ENCODE results near the gene ZNF503.
A peak's percentile ranks its signal among the peaks of the same experiment; 100 is the strongest.
"Not testable (repeated sequence)": the region's sequence is repeated elsewhere in the genome, so short reads cannot be mapped to it uniquely, and the experiment has no call there.

The ZNF503 gene

DNA sequence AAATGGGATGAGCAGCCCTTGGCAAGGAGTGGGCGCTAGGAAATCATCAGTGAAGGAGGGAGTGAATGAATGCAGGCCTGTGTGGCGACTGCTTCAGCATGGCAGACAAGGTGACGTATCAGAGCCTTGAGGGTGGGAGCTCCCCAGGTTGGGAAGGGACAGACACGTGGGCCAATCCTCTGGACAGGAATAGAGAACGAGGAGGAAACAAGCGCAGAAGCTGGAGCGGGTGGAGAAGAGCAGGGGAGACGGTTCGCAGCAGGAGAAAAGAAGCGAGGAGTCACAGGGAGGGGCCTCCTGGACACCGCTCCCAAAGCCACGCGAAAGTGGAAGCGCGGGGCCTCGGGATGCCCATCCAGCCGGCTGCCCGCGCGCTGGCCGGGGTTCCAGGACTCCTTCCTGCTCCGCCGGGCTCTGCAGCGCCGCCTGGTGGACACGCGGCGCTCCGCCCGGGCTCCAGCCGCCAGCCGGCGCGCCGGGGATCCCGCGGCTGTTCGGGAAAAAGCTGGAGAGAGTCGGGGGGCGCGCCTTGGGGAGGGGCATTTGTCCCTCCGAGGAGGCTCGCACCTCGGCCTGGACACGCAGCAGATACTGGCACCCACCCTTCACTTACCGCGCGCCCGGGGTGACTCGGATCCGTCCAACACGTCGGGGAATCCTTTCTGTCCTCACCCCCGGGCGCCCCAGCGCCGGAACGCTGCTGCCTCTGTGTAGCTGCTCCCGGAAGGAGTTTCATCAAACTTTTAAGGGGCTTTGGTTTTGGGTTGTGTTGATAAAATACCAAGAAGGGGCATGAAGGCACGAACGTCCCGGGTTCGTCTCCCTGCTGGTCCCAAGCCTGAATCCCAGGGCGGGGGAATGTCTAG, 6.3 kb downstream of the ZNF503 start:
- DNase-seq, result peak; percentile 57

DNA sequence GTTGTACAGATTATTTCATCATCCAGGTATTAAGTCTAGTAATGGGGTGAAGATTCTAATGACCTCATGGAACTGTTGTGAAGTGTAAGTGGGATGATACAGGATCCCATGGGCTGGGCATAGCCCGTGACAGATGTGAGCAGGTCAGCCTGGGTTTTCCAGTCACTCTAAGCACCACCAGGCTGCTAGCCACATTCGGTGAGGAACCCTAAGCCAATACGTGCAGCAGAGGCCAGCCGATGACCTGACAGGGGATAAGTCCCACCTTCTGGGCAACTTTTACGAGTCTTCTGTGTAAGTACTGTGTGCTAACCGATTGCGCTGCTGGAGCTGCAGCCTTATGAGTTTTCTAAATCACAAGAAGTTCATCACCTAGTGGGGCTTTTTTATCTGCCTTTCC, 7.3 kb downstream of the ZNF503 start:
- DNase-seq, result no peak

DNA sequence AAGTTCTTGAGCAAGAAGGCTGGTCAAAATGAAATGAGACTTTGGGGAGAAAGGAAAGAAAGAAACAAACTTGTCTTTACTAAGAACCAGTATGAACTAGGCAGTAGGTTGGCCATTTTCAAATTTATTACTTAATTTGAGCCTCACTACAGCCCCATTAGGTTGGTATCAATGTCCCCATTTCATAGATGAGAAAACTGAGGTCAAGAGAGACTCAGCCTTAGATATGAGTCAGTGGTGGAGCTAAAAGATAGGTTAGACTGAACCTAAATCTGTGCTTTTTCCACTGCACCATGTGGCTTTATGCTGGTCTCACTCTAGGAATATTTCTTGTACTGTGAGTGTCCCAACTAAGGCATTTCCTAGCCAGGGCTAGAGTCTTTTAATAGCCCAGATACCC, 8.8 kb downstream of the ZNF503 start:
- DNase-seq, result no peak

DNA sequence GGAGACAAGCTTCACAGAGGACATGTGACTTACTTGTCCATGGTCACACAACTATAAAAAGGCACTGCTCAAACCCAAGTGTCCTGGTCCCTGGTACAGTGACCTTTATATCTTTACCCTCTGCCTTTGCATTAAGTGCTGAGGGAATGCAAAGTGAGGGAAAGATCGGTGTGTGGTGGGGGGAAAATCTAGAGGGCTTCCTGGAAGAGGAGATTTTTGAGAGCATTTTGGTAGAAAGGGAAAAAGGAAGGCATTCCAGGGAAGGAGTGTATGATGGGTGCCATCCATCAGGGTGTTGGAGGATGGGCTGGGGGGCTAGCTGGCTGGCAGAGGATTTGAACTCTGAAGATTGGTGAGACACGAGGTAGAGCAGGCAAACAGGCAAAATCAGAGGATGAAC, 9.3 kb downstream of the ZNF503 start:
- DNase-seq, result no peak

DNA sequence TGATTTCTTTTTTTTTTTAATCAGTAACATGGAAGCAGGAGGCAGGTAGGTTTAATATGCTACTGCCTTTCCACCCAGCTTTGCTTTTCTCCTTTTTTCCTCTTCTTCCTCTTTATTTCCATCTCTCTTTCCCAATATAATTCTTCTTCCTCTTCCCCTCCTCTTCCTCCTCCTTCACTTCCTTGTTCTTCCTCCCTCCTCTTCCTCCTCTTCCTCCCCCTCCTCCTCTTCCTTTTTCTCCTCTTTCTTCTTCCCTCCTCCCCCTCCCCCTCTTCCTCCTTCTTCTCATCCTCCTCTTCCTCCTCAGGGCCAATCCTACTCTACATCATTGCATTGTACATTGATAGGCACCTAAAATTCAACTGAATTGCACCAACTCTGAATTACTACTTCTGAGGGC, 11.4 kb downstream of the ZNF503 start:
- no peak for DNase-seq

DNA sequence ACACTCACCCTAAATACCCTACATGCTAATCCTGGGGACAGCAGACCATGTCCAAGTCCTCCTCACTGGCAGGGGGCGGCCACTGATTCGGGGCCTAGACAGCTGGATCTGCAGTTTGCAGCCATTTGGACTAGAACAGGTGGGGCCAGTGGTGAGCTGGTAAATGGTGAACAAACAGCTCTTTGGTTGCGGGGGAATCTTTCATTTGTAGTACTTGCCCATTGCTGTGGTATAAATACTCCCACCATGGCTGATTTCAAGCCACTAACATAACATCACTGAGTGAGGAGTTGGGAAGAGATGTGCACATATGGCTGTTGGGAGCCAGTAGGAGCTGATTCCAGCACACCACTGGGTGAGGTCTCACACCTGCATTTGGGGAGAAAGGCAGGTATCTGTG, 13.5 kb downstream of the ZNF503 start:
- no peak for DNase-seq

DNA sequence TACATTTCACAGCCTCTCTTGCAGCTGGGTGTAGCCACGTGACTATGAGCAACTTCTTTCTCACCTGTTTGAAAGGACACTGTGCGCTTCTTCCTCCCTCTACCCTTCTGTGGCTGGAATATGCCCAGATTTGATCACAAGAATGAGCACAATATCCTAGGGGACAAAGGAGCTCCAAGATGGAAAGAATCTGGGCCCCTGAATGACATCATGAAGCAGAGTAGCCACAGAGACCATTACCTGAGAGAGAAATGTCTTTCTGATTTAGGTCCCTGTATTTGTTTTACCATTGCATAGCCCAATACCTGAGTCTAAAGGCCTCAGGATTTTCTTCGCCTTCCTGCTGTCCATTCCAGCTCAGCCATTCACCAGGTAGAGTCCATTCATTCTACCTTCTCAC, 15.4 kb downstream of the ZNF503 start:
- no peak for DNase-seq

DNA sequence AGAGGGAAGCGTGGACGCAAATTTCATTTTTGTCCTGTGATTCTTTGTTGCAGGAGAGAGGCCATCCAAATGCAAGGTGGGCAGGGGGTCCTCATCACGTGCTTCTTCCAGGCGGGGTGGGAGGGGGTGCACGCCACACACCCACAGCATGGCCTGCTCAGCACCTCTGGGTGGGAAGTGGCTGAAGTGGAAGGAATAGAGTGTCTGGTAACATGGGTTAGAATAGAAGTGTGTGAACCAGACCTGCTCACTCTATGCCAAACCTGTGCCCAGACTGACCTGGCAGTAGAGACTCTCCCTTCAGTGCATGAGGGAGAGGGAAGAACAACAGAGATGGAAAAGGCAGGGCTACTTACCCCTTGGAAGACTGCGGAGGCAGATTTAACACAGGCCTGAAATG, 21.7 kb downstream of the ZNF503 start:
- DNase-seq, result no peak

DNA sequence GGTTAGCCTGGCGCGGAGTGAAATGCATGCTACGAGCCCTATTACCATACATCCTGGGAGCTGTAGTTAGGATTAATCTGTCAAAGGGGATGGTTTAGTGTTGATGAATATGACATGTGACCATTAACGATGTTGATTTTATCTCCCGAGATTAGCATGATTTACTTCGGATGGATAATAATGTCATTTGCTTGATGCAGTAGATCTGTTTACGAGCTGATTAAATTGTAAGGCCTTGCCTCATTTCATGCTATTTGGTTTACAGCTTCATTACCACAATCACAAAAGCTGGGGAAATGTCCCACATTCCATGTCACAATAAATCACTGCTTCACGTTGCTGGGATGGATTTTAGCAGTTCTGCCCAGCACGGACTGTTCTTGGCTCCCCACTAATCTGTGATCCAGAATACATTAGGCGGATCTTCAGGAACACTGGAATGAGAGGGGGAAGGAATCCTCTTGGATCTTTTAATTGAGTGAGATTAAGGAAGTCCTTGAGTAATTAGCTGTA, 22.3 kb downstream of the ZNF503 start:
- DNase-seq, result no peak

DNA sequence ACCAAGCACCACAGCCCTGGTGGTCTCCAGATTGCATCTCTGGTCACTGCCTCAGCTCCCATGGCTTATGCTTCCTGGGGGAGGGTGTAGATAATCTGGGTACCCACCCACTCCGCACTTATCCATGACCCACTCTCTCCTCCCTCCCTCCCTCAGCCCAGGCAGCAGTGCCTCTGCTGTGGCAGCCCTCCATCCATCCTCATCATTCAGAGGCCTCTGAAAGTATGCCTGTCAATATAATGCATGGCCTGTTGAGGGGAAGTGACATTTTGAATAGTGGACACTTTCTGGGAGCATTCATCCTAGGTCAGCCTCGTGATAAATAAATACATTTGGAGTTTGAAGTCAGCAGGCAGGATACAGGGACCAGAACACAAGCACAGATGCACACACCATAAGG, 23.2 kb downstream of the ZNF503 start:
- DNase-seq, result no peak

DNA sequence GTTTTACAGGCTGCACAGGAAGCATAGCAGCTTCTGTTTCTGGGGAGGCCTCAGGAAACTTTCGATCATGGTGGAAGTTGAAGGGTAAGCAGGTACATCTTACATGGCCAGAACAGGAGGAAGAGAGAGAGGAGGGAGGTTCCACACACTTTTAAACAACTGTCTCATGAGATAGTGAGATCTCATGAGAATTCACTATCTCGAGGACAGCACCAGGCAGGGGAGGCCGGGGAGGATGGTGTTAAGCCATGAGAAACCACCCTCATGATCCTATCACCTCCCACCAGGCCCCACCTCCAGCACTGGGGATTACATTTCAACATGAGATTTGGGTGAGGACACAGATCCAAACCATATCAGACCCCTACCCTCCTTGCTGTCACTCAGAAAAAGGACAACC, 23.7 kb downstream of the ZNF503 start:
- DNase-seq, result no peak

DNA sequence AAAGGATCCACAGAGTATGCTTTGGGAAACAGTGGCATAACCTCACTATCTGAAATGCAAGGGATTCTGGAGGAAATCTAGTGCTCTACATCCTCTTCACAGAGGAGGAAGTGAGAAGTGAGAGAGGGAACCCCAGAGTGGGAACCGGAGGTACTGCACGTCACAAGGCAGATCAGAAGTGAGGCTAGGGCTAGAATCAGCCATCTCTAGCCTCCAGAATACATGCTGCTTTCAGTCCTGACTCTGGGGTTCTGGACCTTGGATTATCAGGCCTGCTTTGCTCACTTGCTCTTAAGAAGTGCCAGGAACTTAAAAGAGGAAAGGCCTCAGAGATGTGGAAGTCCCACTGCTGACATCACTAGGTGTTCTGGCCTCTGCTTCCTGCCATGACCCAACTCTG, 25.7 kb downstream of the ZNF503 start:
- DNase-seq, result no peak

DNA sequence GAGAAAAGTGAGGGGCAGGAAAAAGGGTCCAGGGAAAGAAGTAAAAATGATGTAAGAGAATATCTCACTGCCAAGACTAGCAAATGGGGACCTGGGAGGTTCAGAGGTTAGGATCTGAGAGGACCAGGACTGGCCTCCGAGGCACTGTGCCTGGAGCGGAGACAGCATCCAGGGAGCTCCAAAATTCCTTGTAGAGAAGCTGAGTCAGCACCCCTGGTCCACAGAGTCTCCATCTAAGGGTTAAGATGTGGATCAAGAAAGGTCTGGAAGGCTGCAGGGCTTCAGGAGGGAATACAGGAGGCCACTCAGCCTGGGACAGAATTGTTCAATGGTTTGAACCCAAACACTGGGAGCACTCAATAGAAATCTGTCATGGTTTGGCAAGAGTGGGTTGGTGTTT, 30.6 kb downstream of the ZNF503 start:
- no peak for DNase-seq

DNA sequence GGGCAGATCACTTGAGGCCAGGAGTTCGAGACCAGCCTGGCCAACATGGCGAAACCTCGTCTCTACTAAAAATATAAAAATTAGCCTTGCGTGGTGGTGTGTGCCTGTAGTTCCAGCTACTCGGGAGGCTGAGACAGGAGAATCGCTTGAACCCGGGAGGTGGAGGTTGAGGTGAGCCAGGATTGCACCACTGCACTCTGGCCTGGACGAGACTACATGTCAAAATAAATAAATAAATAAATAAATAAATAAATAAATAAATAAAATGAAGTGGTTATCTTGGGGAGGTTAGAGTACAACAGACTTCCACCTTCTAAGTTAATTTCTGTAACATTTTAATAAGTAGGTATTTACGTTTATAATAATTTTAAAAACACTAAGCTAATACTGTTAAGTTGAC, 31.7 kb downstream of the ZNF503 start:
- DNase-seq, result not testable (repeated sequence)

DNA sequence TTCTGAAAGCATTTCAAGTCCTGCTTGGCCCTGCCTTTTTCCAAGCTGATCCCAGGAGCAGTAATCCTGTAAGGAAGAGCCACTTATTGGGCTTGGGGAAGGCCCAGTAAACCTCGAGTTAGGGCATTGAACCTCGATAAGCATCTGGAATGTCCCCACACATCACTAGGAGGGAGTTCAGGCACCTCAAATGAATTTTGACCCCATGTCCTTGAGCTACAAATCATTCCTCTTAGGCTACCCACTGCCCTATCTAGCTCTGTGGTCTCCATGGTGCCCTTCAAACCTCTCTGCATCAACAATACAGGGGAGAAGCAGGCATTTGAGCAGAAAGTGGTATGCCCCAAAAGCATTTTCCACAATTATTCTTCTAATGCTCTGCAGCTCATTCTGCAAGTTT, 33.7 kb downstream of the ZNF503 start:
- DNase-seq, result no peak

DNA sequence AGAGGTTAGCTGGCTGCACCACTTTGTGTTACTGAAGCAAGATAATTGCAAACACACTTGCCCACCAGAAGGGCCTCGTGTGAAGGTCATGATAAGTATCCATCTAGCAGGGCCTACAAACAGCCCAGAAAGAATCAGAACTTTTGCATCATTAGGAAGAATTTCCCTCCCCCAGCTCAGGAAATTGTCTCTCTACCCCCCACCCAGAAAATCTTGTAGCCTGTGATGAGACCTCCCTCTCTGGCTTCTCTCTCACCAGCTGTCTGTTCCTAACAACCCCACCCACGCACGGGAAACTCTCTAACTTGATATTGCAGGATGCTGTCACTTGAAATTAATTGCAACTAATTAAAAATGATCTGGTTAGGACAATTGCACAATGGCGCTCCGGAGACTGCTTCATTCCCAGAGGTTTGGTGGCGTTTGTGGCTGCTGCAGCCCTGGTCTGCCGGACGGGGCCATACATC, 34.5 kb downstream of the ZNF503 start:
- DNase-seq, result no peak

DNA sequence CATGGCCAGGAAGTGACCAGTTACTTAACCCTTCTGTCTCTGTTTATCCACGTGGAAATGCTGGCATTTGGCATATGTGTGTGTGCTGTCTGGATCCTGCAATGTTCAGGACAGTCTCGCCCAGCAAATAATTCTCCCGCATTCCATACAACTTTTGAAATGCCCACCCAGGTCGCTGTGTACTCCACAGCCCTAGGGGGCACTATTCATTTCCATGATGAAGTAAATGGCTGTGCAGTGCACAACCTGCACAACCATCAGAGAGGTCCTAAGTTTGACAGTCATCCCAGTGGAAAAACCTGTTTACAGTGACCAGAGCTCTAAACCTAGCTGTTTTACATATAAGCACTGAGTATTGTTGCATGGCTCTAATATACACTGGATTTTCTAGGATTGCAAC, 38.1 kb downstream of the ZNF503 start:
- no peak for DNase-seq

DNA sequence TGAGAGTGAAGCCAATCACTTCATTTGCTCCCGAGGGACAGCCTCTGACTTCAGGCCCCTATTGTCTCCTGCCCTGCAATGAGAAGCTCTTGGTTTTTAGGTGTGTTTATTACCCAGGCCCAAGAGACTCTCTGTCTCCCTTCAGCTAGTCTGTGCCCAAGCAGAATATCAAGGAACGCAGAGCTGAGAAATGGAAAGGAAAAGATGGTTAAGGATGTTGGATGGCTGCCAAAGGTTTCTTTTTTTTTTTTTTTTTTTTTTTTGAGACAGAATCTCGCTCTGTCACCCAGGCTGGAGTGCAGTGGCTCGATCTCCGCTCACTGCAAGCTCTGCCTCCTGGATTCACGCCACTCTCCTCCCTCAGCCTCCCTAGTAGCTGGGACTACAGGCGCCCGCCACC, 41.7 kb downstream of the ZNF503 start:
- peak; percentile 26 for DNase-seq

DNA sequence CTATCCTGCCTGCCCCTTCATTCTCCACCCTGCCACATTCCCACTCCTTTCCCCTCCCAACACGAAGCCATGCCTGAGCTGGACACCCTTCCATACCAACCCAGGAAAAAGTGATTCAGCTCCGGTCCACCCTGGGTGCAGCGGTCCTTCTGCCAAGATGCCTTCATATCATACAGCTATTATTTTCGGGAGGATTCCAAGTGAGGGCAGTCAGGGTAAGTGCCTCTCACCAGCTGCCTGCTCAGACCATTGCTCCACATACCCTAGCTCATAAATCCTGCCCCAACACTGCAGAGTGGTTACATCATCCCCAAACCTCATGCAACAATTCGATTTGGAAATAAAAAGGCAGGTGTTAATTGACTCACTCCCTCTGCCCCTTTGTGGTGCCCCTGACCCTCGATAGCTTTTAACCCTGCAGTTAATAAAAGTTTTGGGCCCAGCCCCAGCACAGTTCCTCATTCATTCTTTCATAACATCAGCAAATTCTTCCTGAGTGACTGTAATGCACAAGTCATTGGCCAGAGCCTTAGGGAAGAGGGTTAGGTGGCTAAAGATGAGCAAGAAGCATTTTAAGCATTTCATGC, 42.6 kb downstream of the ZNF503 start:
- DNase-seq, result peak; percentile 90

DNA sequence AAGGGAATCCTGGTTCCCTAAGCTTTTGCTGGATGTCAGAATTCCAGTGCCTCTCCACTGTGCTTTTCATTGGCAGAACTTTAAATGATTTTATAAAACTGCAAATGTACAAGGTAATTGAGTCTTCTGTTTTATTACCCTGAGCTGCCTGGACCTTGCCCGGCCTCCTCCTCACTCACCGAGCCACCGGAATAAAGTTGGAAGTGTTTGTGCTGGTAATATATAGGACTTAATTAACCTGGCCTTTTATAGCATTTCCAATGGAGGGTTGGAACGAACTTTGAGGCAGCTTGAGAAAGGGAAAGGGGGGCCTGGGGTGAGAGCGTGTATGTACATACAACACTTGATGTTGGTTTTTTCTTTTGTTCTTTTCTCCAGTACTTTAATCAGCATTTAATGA, 43.4 kb downstream of the ZNF503 start:
- DNase-seq, result no peak

DNA sequence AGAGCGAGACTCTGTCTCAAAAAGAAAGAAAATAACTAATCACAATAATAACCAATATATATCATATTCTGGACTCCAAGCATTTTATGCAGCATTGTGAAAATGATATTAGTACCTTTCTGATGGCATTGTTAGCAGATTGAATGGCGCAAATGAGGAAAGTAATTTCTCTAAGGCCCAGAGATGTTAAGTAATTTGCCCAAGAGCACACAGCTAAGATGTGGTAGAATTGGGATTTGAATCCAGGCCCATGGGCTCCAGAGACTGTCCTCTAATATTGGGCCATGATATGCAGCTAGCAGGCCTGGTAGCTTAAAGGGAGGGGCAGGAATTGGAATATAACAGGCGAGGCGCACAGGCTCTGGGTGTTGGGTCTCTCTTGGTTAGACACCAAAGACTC, 44.1 kb downstream of the ZNF503 start:
- DNase-seq, result no peak

DNA sequence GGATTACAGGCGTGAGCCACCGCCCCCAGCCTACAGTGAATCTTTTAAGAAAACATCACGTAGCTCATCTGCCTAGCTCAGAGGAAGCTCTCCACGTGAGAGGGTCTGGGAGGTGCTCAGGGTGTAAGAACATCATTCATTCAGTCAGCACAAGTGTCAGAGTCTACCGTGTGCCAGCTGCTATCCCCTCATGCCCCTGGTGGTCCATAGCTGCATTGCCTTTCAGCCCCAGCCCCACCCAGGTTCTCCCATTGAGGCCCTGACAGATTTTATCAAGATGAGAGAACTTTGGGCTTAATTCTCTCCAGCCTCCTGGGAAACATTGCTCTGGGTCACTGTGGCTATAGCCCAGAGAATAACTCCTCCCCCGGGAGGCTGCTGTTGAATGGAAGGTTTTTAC, 45.1 kb downstream of the ZNF503 start:
- no peak for DNase-seq

DNA sequence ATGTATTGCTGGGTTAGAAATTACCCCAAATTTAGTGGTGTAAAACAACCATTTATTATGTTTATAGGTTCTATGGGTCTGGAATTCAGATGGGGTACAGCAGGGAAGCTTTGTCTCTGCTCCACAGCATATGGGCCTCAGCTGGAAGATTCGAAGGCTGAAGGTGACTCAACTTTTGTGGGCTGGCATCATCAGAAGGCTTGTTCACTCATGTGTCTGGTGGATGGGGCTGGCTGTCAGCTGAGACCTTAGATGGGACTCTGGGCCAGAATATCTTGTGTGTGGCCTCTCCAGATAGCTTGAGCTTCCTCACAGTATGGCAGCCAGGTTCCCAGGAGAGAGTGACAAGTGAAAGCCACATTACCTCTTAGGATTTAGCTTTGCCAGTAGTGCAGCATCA, 45.9 kb downstream of the ZNF503 start:
- no peak for DNase-seq

DNA sequence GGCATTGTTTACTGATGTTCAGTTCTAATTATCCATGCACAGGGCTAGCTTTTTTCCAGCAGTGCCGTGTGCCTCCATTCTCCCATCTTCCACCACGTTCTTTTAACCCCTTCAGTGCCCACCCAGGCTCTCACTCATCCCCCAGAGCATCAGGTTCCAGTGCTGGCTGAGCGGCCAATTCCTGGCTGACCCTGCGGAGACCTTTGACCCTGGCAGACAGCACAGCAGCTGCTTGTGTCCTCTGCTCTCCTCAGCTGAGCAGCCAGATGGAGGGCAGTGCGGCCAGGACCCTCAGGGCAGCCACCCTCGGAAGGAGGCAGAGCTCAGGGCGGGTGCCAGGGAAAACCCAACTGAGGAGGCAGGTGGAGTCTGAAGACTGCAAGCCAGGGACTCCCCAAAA, 48.4 kb downstream of the ZNF503 start:
- DNase-seq, result no peak
